Myometrial cell (primary cell): ENCODE measurements around the gene CHAF1A. TPM values are rescaled to one million over a fixed set of nuclear protein-coding genes. Genes with fewer than 3 reads are reported as not detected.

Experiments used
- total RNA-seq: library from RNA; depleted of rRNA; stranded (reverse); fragments of >200 nt; gene quantifications from 2 replicates; pipeline ENCODE4 v1.2.3, GENCODE V29; 2015

The CHAF1A gene
- total RNA-seq = 9.5 and 17.2 TPM in 2 replicates

GRCh38 chr19:4402171-4403004 lies at the start of gene CHAF1A:
Gene CHAF1A (plus strand): TSS chr19:4402640. CDS start chr19:4402763, 123 bp downstream.

GRCh38 chr19:4400135-4400936 lies 2.1 kb upstream of the CHAF1A start, which contains the start of gene SH3GL1:
Gene SH3GL1 (minus strand): TSS chr19:4400547. CDS start chr19:4400368, 179 bp downstream.

GRCh38 chr19:4457654-4458395 lies 55.4 kb downstream of the CHAF1A start, which contains the start of gene UBXN6:
Gene UBXN6 (minus strand): TSS chr19:4457794. CDS start chr19:4457697, 97 bp downstream.

GRCh38 chr19:4472174-4472974 lies 69.9 kb downstream of the CHAF1A start, which contains the start of gene HDGFL2:
Gene HDGFL2 (plus strand): TSS chr19:4472297. CDS start chr19:4472351, 54 bp downstream.

Other genes starting within 250 kb of the CHAF1A start
- not detected in 2 replicates for gene CREB3L3, start 249.0 kb upstream of the CHAF1A start, total RNA-seq
- gene SIRT6, start 220.1 kb upstream of the CHAF1A start, total RNA-seq = 25.3 and 38.1 TPM in 2 replicates
- gene ANKRD24, start 220.0 kb upstream of the CHAF1A start, total RNA-seq = 0.18 and 0.58 TPM in 2 replicates
- 0.35 TPM in 1 of 2 replicates, not detected in the other for gene EBI3, start 173.1 kb upstream of the CHAF1A start, total RNA-seq
- gene YJU2, start 155.6 kb upstream of the CHAF1A start, total RNA-seq = 15.6 and 17.2 TPM in 2 replicates
- 0.86 TPM in 1 of 2 replicates, not detected in the other for gene SHD, start 123.4 kb upstream of the CHAF1A start, total RNA-seq
- not detected in 2 replicates for gene TMIGD2, start 100.3 kb upstream of the CHAF1A start, total RNA-seq
- gene FSD1, start 98.0 kb upstream of the CHAF1A start, total RNA-seq = 5.2 and 14.4 TPM in 2 replicates
- gene STAP2, start 63.8 kb upstream of the CHAF1A start, total RNA-seq = 18.4 and 20.2 TPM in 2 replicates
- gene MPND, start 59.1 kb upstream of the CHAF1A start, total RNA-seq = 2.5 and 3.5 TPM in 2 replicates
- 117 and 129 TPM in 2 replicates for gene SH3GL1, start 2.1 kb upstream of the CHAF1A start, total RNA-seq
- 76.0 and 92.8 TPM in 2 replicates for gene UBXN6, start 55.2 kb downstream of the CHAF1A start, total RNA-seq
- 74.6 and 78.7 TPM in 2 replicates for gene HDGFL2, start 69.7 kb downstream of the CHAF1A start, total RNA-seq
- gene PLIN4, start 115.8 kb downstream of the CHAF1A start, total RNA-seq = 0.71 and 1.2 TPM in 2 replicates
- gene PLIN5, start 132.6 kb downstream of the CHAF1A start, total RNA-seq = 0.18 TPM in 1 of 2 replicates, not detected in the other
- not detected in 2 replicates for gene LRG1, start 137.4 kb downstream of the CHAF1A start, total RNA-seq
- 0.53 and 0.86 TPM in 2 replicates for gene SEMA6B, start 157.0 kb downstream of the CHAF1A start, total RNA-seq
- 5.5 and 8.0 TPM in 2 replicates for gene TNFAIP8L1, start 236.9 kb downstream of the CHAF1A start, total RNA-seq